Measurements from ENCODE around the gene CACNA2D4. TPM values are rescaled to one million over a fixed set of nuclear protein-coding genes. Genes with fewer than 3 reads are reported as not detected.

The CACNA2D4 gene
- total RNA-seq, 1 donor from 2014 or later, result 0.58 TPM

DNA sequence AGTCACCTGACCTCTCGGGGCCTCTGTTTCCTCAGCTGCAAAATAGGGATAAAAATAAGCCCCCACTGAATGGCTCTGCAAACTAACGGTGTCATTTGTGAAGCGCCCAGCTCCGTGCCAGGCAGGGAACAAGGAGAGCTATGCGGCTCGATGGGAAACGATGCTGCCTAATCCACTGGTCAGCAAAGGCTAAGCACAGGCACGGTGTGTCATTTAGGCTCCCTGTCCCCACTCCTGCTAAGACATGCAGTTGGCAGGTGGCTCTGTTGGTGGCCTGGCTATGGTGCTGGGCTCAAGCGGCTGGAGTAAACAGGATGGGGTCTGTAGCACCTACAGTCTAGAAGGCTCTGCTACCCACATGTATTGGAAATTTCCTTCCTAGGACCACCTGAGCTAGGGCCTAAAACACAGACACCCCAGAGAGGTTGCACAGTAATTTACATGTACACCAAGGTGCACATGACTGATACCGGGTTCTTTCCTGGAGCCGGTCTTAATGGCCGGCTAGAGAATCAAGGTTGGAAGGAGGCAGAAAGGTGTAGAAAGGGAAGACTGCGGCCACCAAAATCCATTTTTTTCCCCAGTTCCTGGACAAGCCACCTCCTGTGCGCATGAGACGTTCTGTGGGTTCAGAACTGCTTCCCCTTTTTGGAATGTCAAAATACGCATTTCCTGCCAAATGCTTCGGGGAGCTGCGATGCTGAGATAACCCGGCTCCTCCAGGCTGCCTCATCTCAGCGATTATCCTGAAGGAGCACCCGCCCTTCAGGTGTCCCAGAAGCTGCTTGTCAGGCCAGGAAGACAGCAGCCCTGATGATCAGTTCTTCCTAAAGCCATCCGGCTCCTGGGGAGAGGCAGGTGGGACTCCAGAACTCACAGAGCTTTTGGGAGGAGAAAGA, 1.0 kb downstream of the CACNA2D4 start:
- TF ChIP-seq, protein P1, sequence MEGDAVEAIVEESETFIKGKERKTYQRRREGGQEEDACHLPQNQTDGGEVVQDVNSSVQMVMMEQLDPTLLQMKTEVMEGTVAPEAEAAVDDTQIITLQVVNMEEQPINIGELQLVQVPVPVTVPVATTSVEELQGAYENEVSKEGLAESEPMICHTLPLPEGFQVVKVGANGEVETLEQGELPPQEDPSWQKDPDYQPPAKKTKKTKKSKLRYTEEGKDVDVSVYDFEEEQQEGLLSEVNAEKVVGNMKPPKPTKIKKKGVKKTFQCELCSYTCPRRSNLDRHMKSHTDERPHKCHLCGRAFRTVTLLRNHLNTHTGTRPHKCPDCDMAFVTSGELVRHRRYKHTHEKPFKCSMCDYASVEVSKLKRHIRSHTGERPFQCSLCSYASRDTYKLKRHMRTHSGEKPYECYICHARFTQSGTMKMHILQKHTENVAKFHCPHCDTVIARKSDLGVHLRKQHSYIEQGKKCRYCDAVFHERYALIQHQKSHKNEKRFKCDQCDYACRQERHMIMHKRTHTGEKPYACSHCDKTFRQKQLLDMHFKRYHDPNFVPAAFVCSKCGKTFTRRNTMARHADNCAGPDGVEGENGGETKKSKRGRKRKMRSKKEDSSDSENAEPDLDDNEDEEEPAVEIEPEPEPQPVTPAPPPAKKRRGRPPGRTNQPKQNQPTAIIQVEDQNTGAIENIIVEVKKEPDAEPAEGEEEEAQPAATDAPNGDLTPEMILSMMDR (IDR thresholded peaks at IDR 0.05; ENCODE audit: insufficient read depth, low read length, poor library complexity, severe bottlenecking), result no peak
- Histone ChIP-seq H3K36me3 (ENCODE audit: control insufficient read depth, insufficient read depth, low read length) (no peaks in the 10 kb centered on the region), H3K4me3 (ENCODE audit: low read depth, low read length) (no peak overlapping the region), H3K27me3 (ENCODE audit: control insufficient read depth, insufficient read depth, low read length) (peaks cover 9% of the 10 kb centered on the region)
- DNase-seq (ENCODE audit: low read depth), result no peak

DNA sequence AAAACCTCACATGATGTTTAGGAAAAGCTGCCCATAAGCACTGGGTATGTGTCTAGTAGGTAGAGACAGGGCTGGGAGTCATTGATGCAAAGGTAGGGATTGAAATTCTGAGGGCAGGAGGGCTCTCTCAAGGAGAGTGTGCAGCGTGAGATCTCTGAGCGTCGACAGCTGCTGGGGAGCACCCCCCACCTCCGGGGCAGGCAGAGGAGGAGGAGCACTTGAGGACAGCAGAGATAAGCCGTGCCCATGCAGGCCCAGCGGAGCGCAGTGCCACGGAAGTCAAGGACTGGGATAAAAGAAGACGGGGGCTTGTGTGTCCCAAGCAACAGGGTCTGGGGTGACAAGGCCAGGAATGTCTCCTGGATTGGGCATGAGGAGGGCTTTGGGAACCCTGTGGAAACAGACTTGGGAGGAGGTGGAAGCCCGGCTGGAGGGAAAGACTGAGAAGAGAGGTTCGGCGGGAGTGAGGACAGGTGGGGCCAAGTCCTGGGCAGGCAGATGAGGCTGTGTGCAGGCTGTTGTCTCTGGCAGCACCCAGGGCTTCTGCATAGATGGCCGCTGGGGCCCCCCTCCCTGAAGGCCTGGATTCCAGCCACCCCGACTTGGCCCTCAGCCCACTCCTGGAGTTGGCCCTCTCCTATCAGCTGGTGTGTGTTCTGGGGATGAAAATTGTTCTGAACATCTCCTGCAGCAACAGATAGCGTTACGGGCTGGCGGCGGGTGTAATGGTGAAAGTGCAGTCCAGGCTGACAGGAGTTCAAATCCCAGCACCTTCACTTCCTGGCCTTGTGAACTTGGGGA, 1.9 kb downstream of the CACNA2D4 start:
- TF ChIP-seq, protein P1 (IDR thresholded peaks at IDR 0.05; ENCODE audit: insufficient read depth, low read length, poor library complexity, severe bottlenecking), result no peak

DNA sequence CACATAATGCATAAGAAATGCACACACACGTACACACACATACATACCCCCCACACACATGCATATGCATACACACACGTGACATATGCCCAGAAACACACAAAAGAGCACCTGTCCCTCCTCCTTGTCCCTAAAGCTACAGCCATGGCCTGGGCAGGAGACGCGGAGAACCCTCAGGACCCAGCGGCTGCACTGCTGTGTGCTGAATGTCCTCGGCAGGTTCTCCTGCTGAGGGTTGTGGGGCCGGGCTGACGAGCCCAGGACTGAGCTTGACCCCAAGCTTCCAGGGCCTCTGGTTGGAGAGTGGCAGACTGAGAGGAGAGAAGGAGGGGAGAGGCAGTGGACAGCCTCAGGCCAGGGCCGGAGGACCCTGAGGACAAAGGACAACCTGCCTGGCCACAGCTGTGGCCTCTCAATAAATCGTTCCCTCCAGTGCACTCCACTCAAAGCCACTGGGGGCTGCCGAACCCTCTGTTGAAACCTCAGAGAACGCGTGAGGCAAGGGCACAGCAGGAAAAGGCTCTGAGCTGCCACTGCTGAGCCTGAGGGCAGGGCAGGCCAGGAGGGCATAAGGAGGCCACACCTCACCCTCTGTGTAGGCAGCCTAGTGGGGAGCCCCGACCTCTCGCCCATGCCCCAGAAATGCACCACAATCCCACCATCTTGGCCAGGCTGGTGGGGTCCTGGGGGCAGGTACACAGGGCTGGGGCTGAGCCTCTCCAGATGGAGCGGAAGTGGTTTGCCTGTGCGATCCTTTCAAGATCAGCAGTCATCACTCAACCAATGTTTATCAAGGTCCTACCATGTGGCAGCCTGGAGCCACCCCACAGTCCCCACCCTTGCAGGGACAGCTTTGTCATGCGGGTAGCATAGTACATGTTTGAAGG, 3.1 kb downstream of the CACNA2D4 start:
- DNase-seq (ENCODE audit: low read depth), result no peak
- Histone ChIP-seq H3K27me3 (ENCODE audit: control insufficient read depth, insufficient read depth, low read length) (peaks cover 2% of the 10 kb centered on the region), H3K36me3 (ENCODE audit: control insufficient read depth, insufficient read depth, low read length) (no peaks in the 10 kb centered on the region), H3K4me3 (ENCODE audit: low read depth, low read length) (no peak overlapping the region)
- TF ChIP-seq, protein P1 (IDR thresholded peaks at IDR 0.05; ENCODE audit: insufficient read depth, low read length, poor library complexity, severe bottlenecking), result no peak

More for the DNA sequence above, 1.9 kb downstream of the CACNA2D4 start:
- no peak for DNase-seq (ENCODE audit: low read depth)
- Histone ChIP-seq H3K27me3 (ENCODE audit: control insufficient read depth, insufficient read depth, low read length) (peaks cover 4% of the 10 kb centered on the region), H3K4me3 (ENCODE audit: low read depth, low read length) (no peak overlapping the region), H3K36me3 (ENCODE audit: control insufficient read depth, insufficient read depth, low read length) (no peaks in the 10 kb centered on the region)

DNA sequence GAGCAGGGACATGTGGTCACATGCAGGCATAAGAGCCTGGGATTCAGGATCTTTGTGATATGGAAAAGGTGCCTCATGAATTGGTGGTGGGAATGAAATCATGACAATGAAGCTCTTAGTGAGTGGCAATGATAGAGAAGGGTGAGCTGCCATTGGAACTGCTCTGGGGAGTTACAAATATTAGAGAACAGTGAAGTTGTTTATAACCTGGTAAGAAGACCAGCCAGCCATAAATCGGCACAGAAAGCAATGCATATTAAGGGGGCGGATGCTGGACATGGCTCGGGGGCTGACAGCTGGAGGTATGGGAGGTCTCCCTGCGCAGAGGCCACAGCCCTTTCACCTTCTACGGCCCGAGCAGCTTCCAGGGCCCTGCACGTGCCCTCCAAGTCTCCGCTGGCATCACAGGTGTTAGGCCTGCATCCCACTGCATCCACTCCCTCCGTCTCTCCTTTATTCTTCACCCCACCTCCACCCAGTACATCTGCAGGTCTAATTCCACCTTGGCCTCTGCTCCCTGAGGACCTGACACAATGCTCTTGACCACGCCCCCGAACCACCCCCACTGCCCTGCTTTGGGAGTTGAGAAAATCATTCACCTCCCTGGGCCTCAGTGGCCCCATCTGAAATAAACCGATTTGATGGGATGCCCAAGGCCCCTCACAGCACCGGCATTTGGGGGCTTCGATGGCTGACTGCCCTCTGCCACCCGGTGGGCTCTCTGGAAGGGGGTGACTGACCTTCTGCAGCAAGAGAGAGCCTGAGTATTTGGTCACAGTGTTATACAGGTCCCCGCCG, 4.1 kb downstream of the CACNA2D4 start:
- TF ChIP-seq, protein P1 (IDR thresholded peaks at IDR 0.05; ENCODE audit: insufficient read depth, low read length, poor library complexity, severe bottlenecking), result no peak
- H3K27me3 ChIP-seq (ENCODE audit: control insufficient read depth, insufficient read depth, low read length), result peaks cover 2% of the 10 kb centered on the region

More for the DNA sequence above, 4.1 kb downstream of the CACNA2D4 start:
- Histone ChIP-seq H3K36me3 (ENCODE audit: control insufficient read depth, insufficient read depth, low read length) (no peaks in the 10 kb centered on the region), H3K4me3 (ENCODE audit: low read depth, low read length) (no peak overlapping the region)
- DNase-seq (ENCODE audit: low read depth), result no peak
